Ishikawa (cell line): ENCODE measurements around the gene CAPZB.

Experiments
- CEBPB ChIP-seq: IDR thresholded peaks from 2 replicates; pipeline ENCODE4 v1.6.1; 2012
- CREB1 ChIP-seq: IDR thresholded peaks from 2 replicates; pipeline ENCODE4 v1.6.1; 2012; ENCODE audit warnings: low read depth
- EGR1 ChIP-seq: IDR thresholded peaks from 2 replicates; pipeline ENCODE4 v1.6.1; 2012
- EP300 ChIP-seq: IDR thresholded peaks from 2 replicates; pipeline ENCODE4 v1.6.1; 2012; ENCODE audit warnings: borderline replicate concordance
- FOXM1 ChIP-seq: IDR thresholded peaks from 2 replicates; pipeline ENCODE4 v1.6.1; 2012; ENCODE audit warnings: low read depth, borderline replicate concordance
- NFIC ChIP-seq: IDR thresholded peaks from 2 replicates; pipeline ENCODE4 v1.6.1; 2012
- RAD21 ChIP-seq: IDR thresholded peaks from 2 replicates; pipeline ENCODE4 v1.6.1; 2012; ENCODE audit warnings: low read depth
- REST ChIP-seq: IDR thresholded peaks from 2 replicates; pipeline ENCODE4 v1.6.1; 2012; ENCODE audit warnings: low read depth, mild to moderate bottlenecking
- TAF1 ChIP-seq: IDR thresholded peaks from 2 replicates; pipeline ENCODE4 v1.6.1; 2012; ENCODE audit warnings: low read depth, mild to moderate bottlenecking
- TCF12 ChIP-seq: IDR thresholded peaks from 2 replicates; pipeline ENCODE4 v1.6.1; 2012; ENCODE audit warnings: low read depth
- TEAD4 ChIP-seq: IDR thresholded peaks from 2 replicates; pipeline ENCODE4 v1.6.1; 2012
- YY1 ChIP-seq: IDR thresholded peaks from 2 replicates; pipeline ENCODE4 v1.6.1; 2012; ENCODE audit warnings: low read depth
- ZBTB7A ChIP-seq: IDR thresholded peaks from 2 replicates; pipeline ENCODE4 v1.6.1; 2012; ENCODE audit warnings: low read depth
- TF ChIP-seq, protein P1 (sequence below): IDR thresholded peaks from 2 replicates; pipeline ENCODE4 v1.6.1; 2012
- TF ChIP-seq, protein P2 (sequence below): IDR thresholded peaks from 2 replicates; pipeline ENCODE4 v1.6.1; 2012

Gene CAPZB

DNA sequence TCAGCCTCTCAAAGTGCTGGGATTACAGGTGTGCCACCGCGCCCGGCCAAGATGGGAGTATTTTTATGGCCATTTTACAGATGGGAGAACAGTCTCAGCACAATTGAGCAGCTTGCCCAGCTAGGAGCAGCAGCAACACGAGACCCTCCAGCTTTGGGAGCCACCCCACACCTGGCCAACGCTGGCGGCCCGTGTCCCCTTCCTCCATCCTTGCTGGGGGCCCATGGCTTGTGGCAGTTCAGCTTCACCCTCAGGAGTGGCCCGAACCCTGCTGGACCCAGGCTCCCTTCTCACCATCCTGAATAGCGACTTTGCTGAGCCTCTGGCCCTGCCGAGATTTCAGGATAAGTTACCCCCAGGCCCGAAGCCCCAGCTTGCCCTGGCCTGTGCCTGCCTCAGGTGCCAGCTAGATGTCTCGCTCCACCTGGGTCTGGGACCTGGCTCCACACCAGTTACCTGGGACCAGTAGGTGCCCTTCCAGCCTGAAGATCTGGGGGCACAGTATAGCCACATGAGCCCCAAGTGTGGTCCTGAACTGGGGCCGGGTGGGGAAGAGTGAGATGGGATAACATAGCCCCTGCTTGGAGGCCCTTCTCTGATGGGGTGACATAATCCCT lies 154.0 kb downstream of the CAPZB start:
- TF ChIP-seq TCF12 (no peak), ZBTB7A (no peak), TAF1 (no peak), TEAD4 (no peak), RAD21 (no peak), EP300 (no peak), CEBPB (no peak), NFIC (no peak), CREB1 (no peak), REST (no peak), YY1 (no peak), FOXM1 (no peak), EGR1 (no peak)
- TF ChIP-seq, protein P1, sequence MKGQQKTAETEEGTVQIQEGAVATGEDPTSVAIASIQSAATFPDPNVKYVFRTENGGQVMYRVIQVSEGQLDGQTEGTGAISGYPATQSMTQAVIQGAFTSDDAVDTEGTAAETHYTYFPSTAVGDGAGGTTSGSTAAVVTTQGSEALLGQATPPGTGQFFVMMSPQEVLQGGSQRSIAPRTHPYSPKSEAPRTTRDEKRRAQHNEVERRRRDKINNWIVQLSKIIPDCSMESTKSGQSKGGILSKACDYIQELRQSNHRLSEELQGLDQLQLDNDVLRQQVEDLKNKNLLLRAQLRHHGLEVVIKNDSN = no peak
- TF ChIP-seq, protein P2, sequence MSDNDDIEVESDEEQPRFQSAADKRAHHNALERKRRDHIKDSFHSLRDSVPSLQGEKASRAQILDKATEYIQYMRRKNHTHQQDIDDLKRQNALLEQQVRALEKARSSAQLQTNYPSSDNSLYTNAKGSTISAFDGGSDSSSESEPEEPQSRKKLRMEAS = no peak

GRCh38 chr1:19330449-19331135 lies 154.7 kb downstream of the CAPZB start:
- TF ChIP-seq REST = no peak
- no peak for TF ChIP-seq TCF12

DNA sequence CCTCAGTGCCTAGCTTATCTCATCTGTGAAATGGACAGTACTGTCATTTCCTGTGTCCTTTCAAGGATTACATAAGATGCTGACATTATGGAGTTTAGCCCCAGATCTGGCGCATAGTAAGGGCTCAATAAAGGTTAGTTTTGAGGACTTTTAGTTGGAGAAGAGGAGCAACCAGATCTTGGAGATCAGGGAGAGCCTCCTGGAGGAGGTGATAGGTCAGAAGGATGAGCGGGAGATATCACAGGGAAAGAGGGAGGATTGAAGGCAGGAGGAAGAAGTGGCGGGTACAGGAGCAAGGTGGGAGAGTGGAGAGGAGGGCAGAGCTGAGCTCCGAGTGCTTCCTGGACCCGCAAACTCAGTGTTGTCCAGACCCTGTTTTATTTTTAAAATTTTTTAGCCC lies 155.7 kb downstream of the CAPZB start:
- TF ChIP-seq CEBPB = no peak
- no peak for TF ChIP-seq TCF12
- no peak for TF ChIP-seq EGR1
- TF ChIP-seq YY1 = no peak
- TF ChIP-seq NFIC = no peak
- TF ChIP-seq, protein P2 = no peak
- TF ChIP-seq TAF1 = no peak
- TF ChIP-seq, protein P1 = no peak

GRCh38 chr1:19329188-19329587 lies 156.2 kb downstream of the CAPZB start:
- TF ChIP-seq FOXM1 = no peak
- no peak for TF ChIP-seq TAF1
- TF ChIP-seq TCF12 = no peak

DNA sequence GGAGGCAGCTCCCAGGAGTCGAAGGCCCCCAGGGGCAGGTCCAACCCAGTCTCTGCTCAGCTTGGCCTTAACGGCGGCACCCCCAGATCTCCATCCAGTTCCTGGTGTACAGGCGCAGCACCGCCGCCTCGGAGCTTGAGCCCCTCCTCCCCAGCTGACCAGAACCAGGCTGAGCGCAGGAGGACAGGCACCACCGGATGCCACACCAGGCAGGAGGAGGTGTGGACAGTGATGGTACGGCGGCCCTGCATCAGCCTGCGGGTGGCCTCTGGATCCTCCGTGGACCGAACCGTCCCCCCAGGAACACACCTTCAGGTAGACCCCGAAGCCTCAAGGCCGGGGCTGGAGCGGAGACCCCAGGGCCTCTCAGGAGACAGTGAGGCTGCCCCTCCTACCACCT lies 156.9 kb downstream of the CAPZB start:
- TF ChIP-seq FOXM1 = no peak
- no peak for TF ChIP-seq REST
- TF ChIP-seq EP300 = no peak
- TF ChIP-seq RAD21 = no peak
- TF ChIP-seq CEBPB = no peak
- TF ChIP-seq NFIC = no peak
- TF ChIP-seq, protein P1 = no peak
- no peak for TF ChIP-seq ZBTB7A
- TF ChIP-seq CREB1 = no peak
- TF ChIP-seq, protein P2 = no peak
- TF ChIP-seq TEAD4 = no peak
- no peak for TF ChIP-seq TAF1
- TF ChIP-seq EGR1 = no peak
- TF ChIP-seq TCF12 = no peak
- no peak for TF ChIP-seq YY1
